GM12892 (cell line): ENCODE results near the gene SH3TC1.

Source experiments
- DNase-seq: peaks from one replicate; pipeline ENCODE4 v3.0.0; 2011; ENCODE audit not compliant: insufficient read length
- FAIRE-seq: peaks from 2 replicates; lab custom pipeline; 2011; peaks lifted over from hg19 to GRCh38; lab: Jason Lieb, UNC
- POLR2A ChIP-seq: IDR thresholded peaks from 2 replicates; pipeline ENCODE4 v1.6.1; 2011; ENCODE audit warnings: low read depth, low read length, control low read depth
- POLR2AphosphoS5 ChIP-seq: IDR thresholded peaks from 2 replicates; pipeline ENCODE4 v1.6.1; 2011; ENCODE audit warnings: low read depth, low read length, control low read depth
- TAF1 ChIP-seq: IDR thresholded peaks from 2 replicates; pipeline ENCODE4 v1.6.1; 2011; ENCODE audit warnings: low read depth, mild to moderate bottlenecking, control low read depth, low read length, borderline replicate concordance

SH3TC1 gene

GRCh38 chr4:8257854-8258253, 58.8 kb downstream of the SH3TC1 start:
- DNase-seq (no peak), FAIRE-seq (no peak)
- TF ChIP-seq POLR2AphosphoS5 = no peak
- no peak for TF ChIP-seq TAF1
- TF ChIP-seq POLR2A = no peak

DNA sequence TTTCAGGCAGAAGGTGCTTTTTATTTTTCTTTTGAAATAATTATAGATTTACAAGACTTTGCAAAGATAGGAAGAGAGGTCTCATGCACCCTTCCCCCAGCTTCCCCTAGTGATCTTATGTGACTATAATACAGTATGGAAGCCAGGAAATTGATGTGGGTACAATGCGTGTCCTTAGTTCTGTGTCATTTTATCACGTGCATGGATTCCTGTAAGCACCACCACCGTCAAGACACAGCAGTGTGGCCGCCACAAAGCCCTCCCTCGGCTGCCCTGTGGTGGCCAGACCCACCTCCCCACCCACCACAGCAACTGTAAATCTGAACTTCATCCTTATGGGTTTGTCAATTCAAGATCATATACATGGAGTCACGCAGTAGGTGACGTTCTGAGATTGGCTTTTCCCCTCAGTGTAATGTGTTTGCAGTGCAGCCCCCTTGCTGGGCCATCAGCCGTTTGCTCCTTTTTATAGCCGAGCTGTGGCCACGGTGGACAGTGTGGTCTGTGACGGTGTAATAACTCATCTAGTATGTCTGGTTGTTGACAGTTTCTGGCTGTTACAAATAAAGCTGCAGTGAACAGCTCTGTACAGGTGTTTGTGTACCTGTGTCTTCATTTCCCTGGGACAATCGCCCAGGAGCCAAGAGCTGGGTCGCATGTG, 59.6 kb downstream of the SH3TC1 start:
- FAIRE-seq = no peak
- DNase-seq = no peak
- no peak for TF ChIP-seq POLR2A
- no peak for TF ChIP-seq POLR2AphosphoS5
- TF ChIP-seq TAF1 = no peak

- no peak for DNase-seq
- TF ChIP-seq POLR2A (no peak), POLR2AphosphoS5 (no peak)
- FAIRE-seq = no peak
These were observed 60.8 kb downstream of the SH3TC1 start for GRCh38 chr4:8259743-8260430.

GRCh38 chr4:8260656-8261111, 61.6 kb downstream of the SH3TC1 start:
- DNase-seq (no peak), FAIRE-seq (no peak)
- no peak for TF ChIP-seq TAF1
- no peak for TF ChIP-seq POLR2A
- TF ChIP-seq POLR2AphosphoS5 = no peak

DNA sequence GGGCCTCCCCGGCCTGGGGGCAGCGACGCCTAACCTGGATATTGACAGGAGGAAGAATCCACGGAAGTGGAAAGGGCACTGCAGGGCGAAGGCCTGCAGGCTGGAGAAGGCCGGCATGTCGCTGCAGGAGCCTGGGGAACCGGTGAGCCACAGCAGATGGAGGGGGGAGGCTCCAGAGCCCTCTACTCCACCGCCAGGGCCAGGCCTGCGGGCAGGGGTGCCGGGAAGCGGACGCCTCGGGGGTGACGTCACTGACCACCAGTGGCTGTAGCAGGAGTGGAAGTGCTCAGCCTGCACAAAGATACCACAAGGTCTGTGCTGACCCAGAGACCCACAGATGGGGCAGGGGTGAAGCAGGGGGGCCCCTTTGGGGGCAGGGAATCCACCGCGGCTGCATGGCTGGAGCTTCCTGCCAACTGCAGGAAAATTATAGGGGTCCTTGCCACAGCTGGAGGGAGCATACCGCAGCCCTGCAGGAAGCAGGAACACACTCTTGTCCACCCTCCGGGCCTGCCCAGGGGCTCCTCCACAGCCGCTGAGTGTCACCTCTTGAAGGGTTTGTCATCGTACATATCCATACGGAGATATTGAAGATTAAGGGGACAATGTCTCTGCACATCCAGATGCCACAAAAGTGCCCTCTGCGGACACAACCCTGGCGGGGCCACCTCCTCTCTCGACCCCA, 62.9 kb downstream of the SH3TC1 start:
- TF ChIP-seq POLR2AphosphoS5 = no peak
- TF ChIP-seq TAF1 = no peak
- TF ChIP-seq POLR2A = no peak
- FAIRE-seq (no peak), DNase-seq (no peak)

- DNase-seq = no peak
- no peak for FAIRE-seq
- TF ChIP-seq POLR2A = no peak
- TF ChIP-seq POLR2AphosphoS5 = no peak
- TF ChIP-seq TAF1 = no peak
These were observed 63.7 kb downstream of the SH3TC1 start for GRCh38 chr4:8262637-8263322.

DNA sequence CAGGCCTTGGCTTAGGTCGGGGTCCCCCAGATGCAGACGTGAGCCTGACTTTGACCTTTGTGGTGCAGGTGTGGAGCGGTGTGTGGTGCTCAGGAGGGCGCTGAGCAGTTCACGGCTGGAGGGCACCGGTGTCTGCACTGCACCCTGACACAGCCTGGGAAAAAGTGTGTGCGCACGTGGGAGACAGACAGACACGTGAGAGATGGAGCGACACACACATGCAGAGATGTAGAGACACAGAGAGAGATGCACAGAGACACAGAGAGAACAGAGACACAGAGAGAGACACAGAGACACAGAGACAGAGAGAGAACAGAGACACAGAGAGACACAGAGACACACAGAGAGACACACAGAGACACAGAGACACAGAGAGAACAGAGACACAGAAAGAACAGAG, 64.3 kb downstream of the SH3TC1 start:
- no peak for TF ChIP-seq POLR2A
- TF ChIP-seq POLR2AphosphoS5 = no peak
- TF ChIP-seq TAF1 = no peak
- FAIRE-seq (no peak), DNase-seq (no peak)

- FAIRE-seq = no peak
- no peak for DNase-seq
- no peak for TF ChIP-seq POLR2A
- TF ChIP-seq POLR2AphosphoS5 = no peak
- no peak for TF ChIP-seq TAF1
These were observed 65.0 kb downstream of the SH3TC1 start for GRCh38 chr4:8264106-8264505.

DNA sequence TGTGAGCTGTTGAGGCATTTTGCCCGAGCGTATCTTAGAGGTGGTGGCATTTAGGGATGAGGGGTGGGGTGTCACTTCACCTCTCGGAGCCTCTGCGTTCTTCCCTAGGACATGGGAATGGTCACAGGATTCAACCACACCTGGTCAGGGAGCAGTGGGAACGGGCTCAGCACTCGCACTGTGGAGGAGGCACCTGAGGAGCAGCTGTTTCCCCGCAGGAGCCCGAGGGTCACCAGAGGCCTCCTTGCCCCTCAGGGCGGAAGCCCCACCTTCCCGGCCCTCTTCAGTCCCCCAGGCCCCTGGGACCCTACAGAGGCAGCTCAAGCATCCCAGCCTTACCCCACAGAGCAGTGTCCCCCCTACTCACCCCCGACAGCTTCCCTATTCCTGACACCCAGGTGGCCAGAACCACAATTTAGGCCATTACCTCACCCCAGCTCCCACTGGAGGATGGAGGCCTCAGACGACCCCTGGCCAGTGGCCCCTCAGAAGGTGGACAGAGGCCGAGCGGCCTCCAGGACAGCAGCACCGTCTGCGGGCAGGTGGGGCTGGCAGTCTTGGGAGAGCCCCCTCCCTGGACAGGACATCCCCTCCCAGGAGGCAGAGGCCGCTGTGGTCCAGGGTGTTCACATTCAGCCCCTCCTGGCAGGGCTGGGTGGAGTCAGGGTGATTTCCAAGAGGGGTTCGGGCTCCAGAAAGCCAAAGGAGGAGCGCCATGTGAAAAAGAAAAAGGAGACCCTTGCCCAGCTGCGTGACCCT, 66.3 kb downstream of the SH3TC1 start:
- DNase-seq (no peak), FAIRE-seq (no peak)
- no peak for TF ChIP-seq TAF1
- TF ChIP-seq POLR2A = no peak
- TF ChIP-seq POLR2AphosphoS5 = no peak

DNA sequence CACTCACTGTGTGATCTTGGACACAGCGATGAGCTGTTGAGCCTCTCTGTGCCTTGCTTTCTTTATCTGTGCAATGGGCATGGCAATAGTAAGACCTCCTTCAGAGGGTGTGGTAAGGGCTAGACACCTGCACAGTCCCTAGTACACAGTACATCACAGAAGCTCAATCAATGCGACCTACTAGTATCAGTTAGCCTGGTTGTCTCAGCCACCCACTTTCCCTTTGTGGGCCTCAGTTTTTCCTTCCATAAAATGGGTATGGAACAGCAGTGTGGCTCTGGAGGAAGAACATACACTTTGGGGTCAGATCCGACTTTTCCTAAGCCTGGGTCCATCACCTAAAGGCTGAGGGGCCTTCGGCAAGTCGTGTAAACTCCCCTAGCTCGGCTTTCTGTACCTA, 67.0 kb downstream of the SH3TC1 start:
- FAIRE-seq (no peak), DNase-seq (no peak)
- TF ChIP-seq TAF1 (no peak), POLR2A (no peak), POLR2AphosphoS5 (no peak)

- FAIRE-seq (no peak), DNase-seq (no peak)
- no peak for TF ChIP-seq TAF1
- no peak for TF ChIP-seq POLR2AphosphoS5
- no peak for TF ChIP-seq POLR2A
These were observed 67.4 kb downstream of the SH3TC1 start for GRCh38 chr4:8266508-8266907.
